Testis (tissue), 3 donors: ENCODE data around the gene APOH. TPM values are rescaled to one million over a fixed set of nuclear protein-coding genes. Genes with fewer than 3 reads are reported as not detected.
A peak's percentile ranks its signal among the peaks of the same experiment; 100 is the strongest.

Experiments
- DNase-seq: peaks from one replicate; pipeline ENCODE4 v3.0.0-alpha.2; 2019
- H3K27ac ChIP-seq, 2 donors: fragments of 200-600 bp; sonication (generic); one replicate each; pipeline ENCODE4 v1.5.1; 2019
- H3K27me3 ChIP-seq: fragments of 200-600 bp; sonication (generic); one replicate; pipeline ENCODE4 v1.5.1; 2019
- H3K36me3 ChIP-seq: fragments of 200-600 bp; sonication (generic); one replicate; pipeline ENCODE4 v1.5.1; 2017; ENCODE audit warnings: low read depth; ENCODE audit errors: missing control alignments
- H3K4me1 ChIP-seq: fragments of 200-600 bp; sonication (generic); one replicate; pipeline ENCODE4 v1.5.1; 2019
- H3K4me3 ChIP-seq, 2 donors: fragments of 200-600 bp; sonication (generic); one replicate each; pipeline ENCODE4 v1.5.1; 2017 to 2019
- H3K9me3 ChIP-seq: fragments of 200-600 bp; sonication (generic); one replicate; pipeline ENCODE4 v1.5.1; 2017
- CTCF ChIP-seq, 3 experiments: fragments of 450-650 bp in 2 of 3; fragments of 200-600 bp in 1 of 3; sonication (generic) in 1 of 3; IDR thresholded peaks; one replicate each; pipeline ENCODE4 v1.5.1; 2016 to 2019; ENCODE audit warnings: antibody characterized with exemption in 3 of 3, mild to moderate bottlenecking in 2 of 3, moderate library complexity in 1 of 3
- POLR2A ChIP-seq: fragments of 450-650 bp; IDR thresholded peaks from one replicate; pipeline ENCODE4 v1.6.1; 2017; ENCODE audit warnings: antibody characterized with exemption, mild to moderate bottlenecking, moderate library complexity
- WGBS, 2 donors: methylation state at CpG; one replicate each; pipeline ENCODE4 v1.1.5; 2018; 5-methylcytosine and 5-hydroxymethylcytosine counted together
- intact Hi-C: fragments of 100-400 bp; cut with DNase I; formaldehyde crosslinking; loops from one replicate; pipeline ENCODE4 v1.15.1; 2023; ENCODE audit warnings: low total_unique reads
- polyA plus RNA-seq: library from polyadenylated mRNA; stranded (reverse); fragments of 350-450 nt; fragmentation: Illumina TruSeq; extraction: RNeasy Lipid Tissue Mini Kit (QIAGEN cat#74804); gene quantifications from one replicate; pipeline ENCODE4 v1.2.3, GENCODE V29; 2014; ENCODE audit warnings: low read depth, low replicate concordance; ENCODE audit not compliant: insufficient read depth
- total RNA-seq, 2 donors: library from RNA; depleted of rRNA; stranded (reverse); fragments of >200 nt; gene quantifications; one replicate each; pipeline ENCODE4 v1.2.3, GENCODE V29; 2016

The APOH gene
- total and polyA plus RNA-seq, 3 donors from 2014 or later, result 0.63 to 1.2 (median 0.74) TPM

- Histone ChIP-seq H3K9me3 (no peaks in the 10 kb centered on the region), H3K27me3 (no peaks in the 10 kb centered on the region), H3K4me1 (peaks cover 10% of the 10 kb centered on the region), H3K36me3 (no peaks in the 10 kb centered on the region), H3K27ac (peak within 1 kb of the TSS; percentile 67 to 79), H3K4me3 (peak within 1 kb of the TSS; percentile 72 to 74)
- DNase-seq, result peak; percentile 91
- intact Hi-C loops, result no loop called here
- 1% methylated on average over 64 of the region's 83 CpGs; no CpG with 5 or more reads in 1 of the 2 donors for WGBS, 2 donors
- no peak for TF ChIP-seq POLR2A
- TF ChIP-seq CTCF (IDR thresholded peaks at IDR 0.05), result no peak
Measured at GRCh38 chr17:66191593-66192377, 37.4 kb downstream of the APOH start, which contains the start of gene CEP112. CEP112 (minus strand) TSS chr17:66192133.

- intact Hi-C loops, result no loop called here
- Histone ChIP-seq H3K4me3 (peak overlapping the region; percentile 72 to 74), H3K4me1 (peaks cover 10% of the 10 kb centered on the region), H3K27ac (peak overlapping the region; percentile 67 to 79), H3K9me3 (no peaks in the 10 kb centered on the region), H3K27me3 (no peaks in the 10 kb centered on the region), H3K36me3 (no peaks in the 10 kb centered on the region)
- peak; percentile 39 for DNase-seq
- TF ChIP-seq POLR2A (no peak), CTCF (IDR thresholded peaks at IDR 0.05) (no peak)
- 8 to 16% methylated on average over 14 to 16 of the region's 16 CpGs for WGBS, 2 donors
Measured at GRCh38 chr17:66190738-66191592, 38.2 kb downstream of the APOH start.

GRCh38 chr17:66187718-66188117 is 41.5 kb downstream of the APOH start:
- 96% methylated on average over 2 of the region's 2 CpGs for WGBS, 2 donors
- H3K4me1 ChIP-seq, result peaks cover 10% of the 10 kb centered on the region
- no peak overlapping the region for H3K27ac ChIP-seq
- H3K36me3 ChIP-seq, result no peaks in the 10 kb centered on the region
- H3K9me3 ChIP-seq, result no peaks in the 10 kb centered on the region
- intact Hi-C loops, result no loop called here
- H3K27me3 ChIP-seq, result no peaks in the 10 kb centered on the region
- no peak for DNase-seq
- TF ChIP-seq CTCF (IDR thresholded peaks at IDR 0.05), result no peak
- TF ChIP-seq POLR2A, result no peak
- no peak overlapping the region for H3K4me3 ChIP-seq

- Histone ChIP-seq H3K4me3 (no peak overlapping the region), H3K9me3 (no peaks in the 10 kb centered on the region), H3K4me1 (peaks cover 6% of the 10 kb centered on the region), H3K27ac (no peak overlapping the region), H3K27me3 (no peaks in the 10 kb centered on the region), H3K36me3 (no peaks in the 10 kb centered on the region)
- TF ChIP-seq POLR2A, result no peak
- no peak for TF ChIP-seq CTCF (IDR thresholded peaks at IDR 0.05)
- no peak for DNase-seq
- intact Hi-C loops, result no loop called here
- 94 to 97% methylated on average over 4 of the region's 4 CpGs for WGBS, 2 donors
Measured at GRCh38 chr17:66185862-66186261, 43.4 kb downstream of the APOH start.
